Lower leg skin (tissue), 3 donors: ENCODE data around the gene EPHA1.

Experiments used
- POLR2A ChIP-seq, 2 donors: fragments of 450-650 bp; IDR thresholded peaks; one replicate each; pipeline ENCODE4 v1.6.1; 2016 to 2017; ENCODE audit warnings: antibody characterized with exemption in 2 of 2, mild to moderate bottlenecking in 1 of 2, moderate library complexity in 1 of 2
- TF ChIP-seq, protein P1 (sequence below), 3 donors: fragments of 450-650 bp; IDR thresholded peaks; one replicate each; pipeline ENCODE4 v1.5.1; 2016; ENCODE audit warnings: antibody characterized with exemption in 3 of 3, mild to moderate bottlenecking in 3 of 3, moderate library complexity in 2 of 3

DNA sequence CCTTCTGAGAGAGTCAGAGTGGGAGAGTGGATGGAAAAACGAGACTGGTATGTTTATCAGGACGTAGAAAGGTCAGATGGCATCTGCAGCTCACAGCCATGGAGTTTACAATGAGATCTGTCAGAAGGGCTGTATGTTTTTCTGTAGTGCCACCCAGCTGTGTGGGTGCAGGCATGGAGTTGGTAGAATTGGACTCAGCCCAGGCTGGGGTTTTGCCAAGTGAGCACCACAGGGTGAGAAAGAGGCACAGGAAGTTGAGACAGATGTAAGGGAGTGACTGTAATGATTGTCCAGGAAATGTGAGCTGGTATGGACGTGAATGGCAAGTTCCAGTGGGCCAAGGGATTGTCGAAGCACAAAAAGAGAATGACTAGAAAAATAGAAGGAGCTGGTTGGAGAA lies 36.6 kb downstream of the EPHA1 start:
- TF ChIP-seq, protein P1, sequence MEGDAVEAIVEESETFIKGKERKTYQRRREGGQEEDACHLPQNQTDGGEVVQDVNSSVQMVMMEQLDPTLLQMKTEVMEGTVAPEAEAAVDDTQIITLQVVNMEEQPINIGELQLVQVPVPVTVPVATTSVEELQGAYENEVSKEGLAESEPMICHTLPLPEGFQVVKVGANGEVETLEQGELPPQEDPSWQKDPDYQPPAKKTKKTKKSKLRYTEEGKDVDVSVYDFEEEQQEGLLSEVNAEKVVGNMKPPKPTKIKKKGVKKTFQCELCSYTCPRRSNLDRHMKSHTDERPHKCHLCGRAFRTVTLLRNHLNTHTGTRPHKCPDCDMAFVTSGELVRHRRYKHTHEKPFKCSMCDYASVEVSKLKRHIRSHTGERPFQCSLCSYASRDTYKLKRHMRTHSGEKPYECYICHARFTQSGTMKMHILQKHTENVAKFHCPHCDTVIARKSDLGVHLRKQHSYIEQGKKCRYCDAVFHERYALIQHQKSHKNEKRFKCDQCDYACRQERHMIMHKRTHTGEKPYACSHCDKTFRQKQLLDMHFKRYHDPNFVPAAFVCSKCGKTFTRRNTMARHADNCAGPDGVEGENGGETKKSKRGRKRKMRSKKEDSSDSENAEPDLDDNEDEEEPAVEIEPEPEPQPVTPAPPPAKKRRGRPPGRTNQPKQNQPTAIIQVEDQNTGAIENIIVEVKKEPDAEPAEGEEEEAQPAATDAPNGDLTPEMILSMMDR (IDR thresholded peaks at IDR 0.05) = no peak
- no peak for TF ChIP-seq POLR2A (IDR thresholded peaks at IDR 0.05)
